DMS153 treated with DMSO at 0.1 percent for 48 hours (cell line): ENCODE measurements around the gene CLPSL1.
A peak's percentile ranks its signal among the peaks of the same experiment; 100 is the strongest.
"Not testable (repeated sequence)": the region's sequence is repeated elsewhere in the genome, so short reads cannot be mapped to it uniquely, and the experiment has no call there.

ENCODE experiments used
- DNase-seq: peaks from one replicate; lab custom pipeline; 2025; ENCODE audit not compliant: unreplicated experiment; lab: John Stamatoyannopoulos, UW

CLPSL1 gene, protein sequence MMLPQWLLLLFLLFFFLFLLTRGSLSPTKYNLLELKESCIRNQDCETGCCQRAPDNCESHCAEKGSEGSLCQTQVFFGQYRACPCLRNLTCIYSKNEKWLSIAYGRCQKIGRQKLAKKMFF

DNA sequence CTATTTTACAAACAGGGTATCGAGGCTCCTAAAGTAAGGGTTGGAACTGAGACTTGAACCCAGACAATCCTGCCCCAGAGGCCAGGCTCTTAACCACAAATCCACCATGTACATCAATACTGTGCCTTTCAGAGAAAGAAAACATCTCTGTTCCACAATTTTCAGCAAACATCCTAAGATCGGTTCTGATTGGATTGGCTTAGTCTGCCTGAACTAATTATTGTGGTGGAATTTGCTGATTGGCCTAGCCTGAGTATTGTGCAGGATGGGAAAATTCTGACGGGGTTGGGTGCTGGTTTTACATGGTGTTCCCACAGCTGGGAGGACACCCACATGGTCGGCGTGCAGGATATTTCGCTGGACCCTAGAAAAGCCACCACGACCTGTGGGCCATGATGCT lies at the start of gene CLPSL1:
Gene CLPSL1, plus strand, starts transcription at position 301 of the 400 bp plus-strand sequence. Its CDS starts 92 bp downstream, at position 393.
- no peak for DNase-seq

DNA sequence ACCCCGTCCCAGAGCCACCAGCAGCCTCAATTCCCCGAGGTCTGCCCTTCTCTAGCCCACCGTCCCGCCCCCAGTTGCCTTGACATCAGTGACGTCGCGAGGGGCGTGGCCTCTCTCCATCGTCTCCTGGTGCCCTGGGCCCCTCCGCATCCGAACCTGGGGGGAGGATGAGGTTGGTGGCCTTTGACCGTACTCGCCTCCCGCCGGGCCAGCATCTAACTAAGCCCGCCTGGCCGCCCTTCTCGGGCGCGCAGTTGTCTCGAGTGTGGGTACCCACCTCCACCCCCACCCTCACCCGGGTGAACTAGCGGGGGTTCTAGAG lies 49.4 kb upstream of the CLPSL1 start:
- peak; percentile 87 for DNase-seq

DNA sequence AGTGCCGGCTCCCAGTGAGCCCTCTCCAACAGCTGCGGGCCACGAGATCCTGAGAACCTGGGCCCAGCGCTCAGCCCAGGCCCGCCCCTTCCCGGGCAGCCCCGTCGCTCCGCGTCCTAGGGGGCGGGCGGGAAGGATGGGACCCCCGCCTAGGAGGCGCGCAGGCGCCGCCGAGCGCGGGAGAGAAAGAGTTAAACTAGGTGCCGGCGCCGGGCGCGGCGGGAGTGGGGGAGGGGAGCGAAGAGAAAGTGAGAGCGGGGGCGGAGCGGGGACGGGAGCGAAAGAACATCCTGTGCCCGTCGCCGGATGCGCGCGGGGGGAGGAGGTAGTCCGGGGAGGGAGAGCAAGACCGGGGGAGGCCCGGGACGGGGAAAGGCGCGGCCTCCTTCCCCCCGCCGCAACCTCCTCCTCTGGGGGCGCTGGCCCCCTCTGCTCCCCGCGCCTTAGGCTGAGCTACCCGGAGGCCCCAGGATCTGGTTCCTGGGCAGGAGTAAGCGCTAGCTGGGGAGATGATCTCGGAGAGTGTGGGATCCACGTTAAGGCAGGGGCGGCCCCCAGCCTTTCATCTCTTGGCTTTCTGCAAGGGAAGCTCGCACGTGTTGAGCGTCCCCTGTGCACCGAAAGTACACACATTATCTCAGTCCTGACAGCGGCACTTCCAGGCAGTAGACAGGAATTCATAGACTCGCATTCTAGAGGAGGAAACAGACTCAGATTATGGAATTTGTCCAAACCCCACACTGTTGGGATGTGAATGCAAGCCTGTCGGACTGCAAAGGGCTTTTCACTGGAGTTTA lies 48.9 kb upstream of the CLPSL1 start:
- DNase-seq: peak; percentile 71

DNA sequence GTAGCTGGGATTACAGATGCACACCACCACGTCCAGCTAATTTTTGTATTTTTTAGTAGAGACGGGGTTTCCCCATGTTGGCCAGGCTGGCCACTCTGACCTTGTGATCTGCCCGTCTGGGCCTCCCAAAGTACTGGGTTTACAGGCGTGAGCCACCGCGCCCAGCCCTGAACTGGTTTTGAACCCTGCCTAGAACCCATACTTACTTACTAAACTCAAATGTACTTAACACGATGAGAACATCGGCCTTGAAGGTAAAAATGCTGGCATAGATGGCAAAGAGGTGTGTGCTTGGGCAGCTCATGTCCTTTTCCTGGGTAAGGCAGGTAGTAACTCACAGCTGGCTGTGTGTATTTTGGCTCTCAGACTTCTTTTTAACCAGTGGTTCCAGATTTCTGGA lies 47.2 kb upstream of the CLPSL1 start:
- DNase-seq: no peak

DNA sequence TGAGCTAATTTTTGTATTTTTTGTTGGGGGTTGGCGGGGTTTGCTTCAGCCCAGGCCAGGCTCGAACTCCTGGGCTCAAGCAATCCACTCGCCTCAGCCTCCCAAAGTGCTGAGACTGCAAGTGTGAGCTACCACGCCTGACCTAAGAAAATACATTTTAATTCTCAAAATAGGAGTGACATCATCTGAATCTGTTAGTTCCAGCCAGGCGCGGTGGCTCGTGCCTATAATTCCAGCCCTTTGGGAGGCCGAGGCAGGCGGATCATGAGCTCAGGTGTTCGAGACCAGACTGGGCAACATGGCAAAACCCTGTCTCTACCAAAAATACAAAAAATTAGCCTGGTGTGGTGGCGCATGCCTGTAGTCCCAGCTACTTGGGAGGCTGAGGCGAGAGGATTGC lies 46.5 kb upstream of the CLPSL1 start:
- not testable (repeated sequence) for DNase-seq

DNA sequence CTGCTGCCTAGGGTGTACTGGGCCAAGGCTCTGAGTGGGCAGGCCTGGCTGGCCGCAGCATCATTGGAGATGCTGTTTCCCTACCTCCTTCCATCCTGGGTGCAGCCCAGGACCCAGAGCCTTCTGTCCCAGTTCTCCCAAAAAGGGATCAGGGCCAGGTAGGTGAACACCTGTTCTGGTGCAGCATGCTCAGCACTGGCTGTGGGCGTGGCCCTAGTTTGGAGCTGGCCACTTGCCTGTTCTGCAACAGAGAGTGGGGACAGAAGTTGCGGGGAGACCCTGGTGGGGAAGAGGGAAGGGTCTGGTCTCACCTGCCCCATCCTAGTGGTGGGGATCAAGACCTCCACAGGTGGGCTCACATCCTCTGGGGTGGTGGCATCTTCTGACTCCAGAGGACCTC lies 45.4 kb upstream of the CLPSL1 start:
- no peak for DNase-seq

DNA sequence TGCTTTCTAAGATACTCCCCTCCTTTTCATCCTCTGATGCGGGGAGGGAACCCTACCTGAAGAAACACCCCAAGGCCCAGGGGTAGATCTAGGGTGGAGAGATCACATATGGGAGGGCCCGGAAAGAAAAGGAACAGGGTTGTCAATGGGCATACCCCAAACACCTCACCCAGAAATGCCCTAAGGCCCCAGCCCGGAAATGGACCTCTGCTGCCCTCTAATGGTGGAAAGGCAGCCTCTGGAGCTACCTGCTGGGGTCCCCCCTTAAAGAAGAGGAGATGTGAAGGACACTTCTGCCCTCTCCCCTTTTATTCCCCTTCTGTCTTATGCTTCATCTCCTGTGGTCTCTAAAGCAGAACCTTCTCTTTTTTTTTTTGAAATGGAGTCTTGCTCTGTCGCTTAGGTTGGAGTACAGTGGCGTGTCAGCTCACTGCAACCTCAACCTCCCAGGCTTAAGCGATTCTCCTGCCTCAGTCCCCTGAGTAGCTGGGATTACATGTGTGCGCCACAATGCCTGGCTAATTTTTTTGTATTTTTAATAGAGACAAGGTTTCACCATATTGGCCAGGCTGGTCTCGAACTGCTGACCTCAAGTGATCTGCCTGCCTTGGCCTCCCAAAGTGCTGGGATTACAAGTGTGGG lies 44.4 kb upstream of the CLPSL1 start:
- peak; percentile 62 for DNase-seq

DNA sequence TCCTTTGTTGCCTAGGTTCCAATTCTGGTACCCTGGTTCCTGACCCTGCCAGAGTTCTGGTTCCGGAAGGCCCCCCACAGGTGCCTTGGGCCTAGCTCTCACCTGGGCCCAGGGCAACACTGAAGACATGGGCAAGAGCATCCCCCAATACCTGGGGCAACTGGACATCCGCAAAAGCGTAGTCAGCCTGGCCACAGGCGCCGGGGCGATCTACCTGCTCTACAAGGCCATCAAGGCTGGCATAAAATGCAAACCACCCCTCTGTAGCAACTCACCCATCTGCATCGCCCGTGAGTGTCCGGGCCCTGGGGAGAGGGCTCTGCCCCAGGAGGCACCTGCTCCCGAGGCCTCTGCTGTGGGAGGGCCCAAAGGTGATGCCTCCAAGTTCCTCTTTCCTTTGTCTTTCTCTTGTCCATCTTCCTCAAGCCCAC lies 43.8 kb upstream of the CLPSL1 start, which contains the start of gene ARMC12:
Gene ARMC12, plus strand, starts transcription at position 51 of the 431 bp plus-strand sequence. Its CDS starts 77 bp downstream, at position 128.
- DNase-seq: no peak

DNA sequence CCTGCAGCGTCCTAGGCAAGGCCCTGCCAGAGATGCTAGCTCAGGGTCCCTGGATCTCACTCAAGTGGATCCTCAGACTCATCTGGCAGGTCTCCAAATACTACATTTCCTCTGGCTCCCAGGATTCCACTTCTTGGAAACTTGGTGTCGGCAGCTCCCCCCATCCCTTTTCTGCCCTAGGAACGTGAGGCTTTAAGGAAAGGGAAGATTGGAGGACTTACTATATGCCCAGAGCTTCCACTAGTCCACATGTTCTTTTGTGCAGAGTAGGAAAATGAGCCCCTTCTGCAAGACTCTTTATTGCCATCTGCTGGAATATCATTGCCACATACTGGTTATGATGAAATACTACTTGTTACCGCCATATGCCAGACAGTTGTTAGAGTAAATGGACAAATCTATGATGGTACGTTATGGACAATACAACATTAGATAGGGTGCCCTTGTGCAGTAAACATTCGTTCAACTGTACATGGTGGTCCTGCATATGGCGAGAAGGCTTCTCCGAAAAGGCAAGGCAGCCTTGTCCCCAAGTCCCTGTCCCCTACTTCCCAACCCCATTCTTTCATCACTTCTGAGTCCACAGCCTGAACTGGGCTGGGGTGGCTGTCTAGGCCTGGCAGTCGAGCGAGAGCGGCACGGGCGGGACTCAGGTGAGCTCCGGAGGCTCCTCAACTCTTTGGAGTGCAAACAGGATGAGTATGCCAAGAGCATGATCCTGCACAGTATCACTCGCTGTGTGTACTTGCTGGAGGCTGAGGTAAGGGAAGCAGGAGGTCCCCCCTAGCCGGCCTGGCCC lies 43.2 kb upstream of the CLPSL1 start:
- DNase-seq: peak; percentile 82

DNA sequence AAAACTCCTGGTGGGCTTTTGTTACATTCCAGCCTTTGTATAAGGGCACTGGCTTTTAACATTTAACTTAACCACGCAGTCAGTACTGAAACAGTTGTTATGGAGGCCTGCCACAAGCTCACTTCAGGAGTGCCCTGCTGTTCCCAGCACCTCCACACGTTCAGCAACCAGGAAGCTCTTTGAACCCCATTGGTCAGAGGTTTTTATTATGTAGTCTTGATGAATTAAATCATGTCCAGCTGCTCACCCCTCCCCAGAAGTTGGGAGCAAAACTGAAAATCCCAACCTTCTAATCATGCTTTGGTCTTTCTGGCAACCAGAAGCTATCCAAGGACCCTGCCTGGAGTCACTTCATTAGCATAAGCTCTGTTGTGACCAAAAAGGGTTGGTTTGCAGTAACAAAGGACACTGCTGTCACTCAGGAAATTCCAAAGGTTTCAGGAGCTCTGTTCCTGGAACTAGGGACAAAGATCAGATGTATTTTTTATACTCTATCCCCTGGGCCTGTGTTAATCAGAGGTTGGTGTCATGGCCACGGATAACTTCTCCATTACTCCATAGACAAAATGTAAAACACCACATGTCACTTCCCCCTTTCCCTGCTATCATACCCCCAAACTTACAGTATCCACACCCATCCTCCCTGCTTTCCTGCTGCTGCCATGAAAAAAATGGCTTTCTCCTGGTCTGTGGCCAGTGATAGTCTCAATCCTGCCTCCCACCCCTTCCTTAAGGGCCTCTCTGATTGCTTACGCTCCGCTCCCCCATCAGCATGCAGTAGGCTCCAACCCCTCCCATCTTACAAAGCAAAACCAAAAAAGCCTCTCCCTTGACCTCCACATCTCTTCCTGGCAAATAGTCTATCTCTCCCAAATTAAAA lies 40.9 kb upstream of the CLPSL1 start:
- DNase-seq: no peak

DNA sequence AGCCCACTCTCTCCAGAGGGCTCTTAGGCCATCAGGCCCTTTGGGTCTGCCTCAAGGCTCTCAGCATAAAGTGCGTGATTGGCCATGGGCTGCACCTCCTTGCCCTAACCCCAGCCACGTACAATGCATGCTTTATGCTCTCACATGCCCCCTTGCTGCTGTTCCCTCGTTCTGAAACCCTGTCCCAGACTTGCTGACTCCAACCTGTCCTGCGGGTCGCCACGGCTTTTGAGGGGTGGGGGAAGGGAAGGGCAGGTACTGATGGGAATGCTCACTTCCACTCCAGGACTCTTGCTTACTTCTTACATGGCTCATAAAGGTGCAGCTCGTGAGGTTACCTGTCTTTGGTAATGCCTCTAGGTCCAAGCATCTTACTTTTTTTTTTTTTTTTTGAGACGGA lies 38.0 kb upstream of the CLPSL1 start:
- no peak for DNase-seq

DNA sequence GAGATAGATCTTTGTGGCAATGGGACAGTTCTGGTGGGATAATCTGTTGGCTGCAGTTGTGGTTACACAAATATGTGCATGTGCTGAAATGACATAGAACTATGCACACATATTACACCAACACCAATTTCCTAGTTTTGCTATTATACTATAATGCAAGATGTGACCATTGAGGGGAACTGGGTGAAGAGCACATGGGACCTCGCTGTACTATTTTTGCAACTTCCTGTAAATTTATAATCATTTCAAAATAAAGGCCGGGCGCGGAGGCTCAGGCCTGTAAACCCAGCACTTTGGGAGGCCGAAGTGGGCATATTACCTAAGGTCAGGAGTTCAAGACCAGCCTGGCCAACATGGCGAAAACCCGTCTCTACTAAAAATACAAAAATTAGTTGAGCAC lies 35.3 kb upstream of the CLPSL1 start:
- DNase-seq: no peak

DNA sequence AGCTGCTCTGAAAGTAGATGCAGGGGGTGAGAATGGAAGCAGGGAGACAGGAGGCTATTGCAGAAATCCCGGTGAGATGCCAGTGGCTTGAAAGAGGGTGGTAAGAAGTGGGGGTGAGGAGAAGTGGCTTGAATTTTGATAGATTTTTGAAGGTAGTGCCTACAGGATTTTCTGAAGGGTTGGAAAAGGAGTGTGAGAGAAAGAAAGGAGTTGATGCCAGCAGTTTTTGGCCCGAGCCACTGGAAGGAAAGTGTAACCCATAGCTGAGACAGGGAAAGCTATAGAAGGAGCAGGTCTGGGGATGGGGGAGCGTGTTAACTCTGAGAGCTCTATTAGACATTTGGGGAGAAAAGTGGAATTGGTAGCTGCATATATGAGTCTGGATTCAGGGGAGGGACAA lies 34.3 kb upstream of the CLPSL1 start:
- no peak for DNase-seq

DNA sequence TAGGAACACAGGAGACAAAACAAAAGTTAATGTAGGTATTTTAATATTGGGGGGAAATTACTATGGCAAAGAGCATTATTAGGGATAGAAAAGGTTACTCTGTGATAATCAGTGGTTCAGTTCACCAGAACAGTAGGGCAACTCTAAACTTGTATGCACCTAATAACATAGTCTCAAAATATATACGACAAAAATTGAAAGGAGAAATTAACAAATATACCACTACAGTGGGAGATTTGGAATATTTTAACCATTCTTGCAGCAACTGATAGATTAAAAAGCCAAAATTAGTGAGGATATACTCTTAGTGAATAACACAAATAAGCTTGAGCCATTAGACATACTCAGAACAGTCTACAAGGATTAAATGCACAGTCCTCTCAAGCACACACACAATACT lies 32.9 kb upstream of the CLPSL1 start:
- DNase-seq: no peak

DNA sequence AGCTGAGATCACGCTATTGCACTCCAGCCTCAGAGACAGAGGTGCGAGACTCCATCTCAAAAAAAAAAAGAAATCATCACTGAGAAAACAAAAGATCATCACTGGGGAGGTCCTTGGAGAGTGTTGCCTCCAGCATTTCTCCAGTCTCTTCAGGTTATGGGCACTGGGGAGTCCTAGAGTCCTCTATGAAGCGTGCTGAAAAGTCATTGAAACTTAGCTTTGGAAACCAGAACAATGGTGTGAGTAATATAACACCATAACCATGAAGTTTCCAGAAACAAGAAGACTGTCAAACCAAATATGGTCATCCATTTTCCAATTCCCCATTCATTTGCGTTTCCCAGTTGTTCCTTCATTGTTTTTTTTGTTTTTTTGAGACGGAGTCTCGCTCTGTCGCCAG lies 30.3 kb upstream of the CLPSL1 start:
- no peak for DNase-seq

DNA sequence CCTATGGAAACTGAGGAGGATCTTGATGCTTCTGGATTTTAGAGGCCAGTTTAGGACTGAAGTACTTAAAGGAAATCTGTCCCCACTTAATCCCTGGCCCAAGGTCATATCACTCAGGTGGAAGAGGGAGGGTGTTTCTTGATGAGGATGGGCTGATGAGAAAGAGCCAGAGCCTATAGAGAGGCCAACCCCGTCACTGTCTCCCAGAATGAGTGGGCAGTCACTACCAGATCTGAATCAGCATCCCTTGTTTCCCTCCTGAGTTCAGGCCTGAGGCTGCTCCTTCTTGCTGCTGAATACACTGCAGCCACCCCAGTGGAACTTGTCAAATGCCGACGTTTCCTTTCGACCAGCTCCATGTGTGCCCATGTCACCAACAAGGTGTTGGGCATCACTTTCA lies 29.2 kb upstream of the CLPSL1 start:
- no peak for DNase-seq

DNA sequence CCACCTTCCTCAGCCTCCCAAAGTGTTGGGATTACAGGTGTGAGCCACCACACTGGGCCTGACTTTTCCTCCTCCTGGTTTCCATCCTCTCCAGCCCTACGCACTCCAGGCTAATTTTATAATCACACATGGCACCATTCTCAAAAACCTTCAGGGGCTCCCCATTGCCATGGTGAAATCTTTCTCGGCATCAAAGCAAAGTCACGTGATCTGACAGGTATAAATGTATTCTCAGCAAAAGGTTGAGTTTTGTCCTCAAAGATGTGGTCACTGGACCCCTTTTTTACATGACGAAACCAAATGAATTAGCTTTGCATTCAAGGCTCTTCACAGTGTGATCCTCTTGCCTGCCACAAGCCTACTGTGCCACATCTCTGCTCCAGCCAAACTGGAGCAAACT lies 28.5 kb upstream of the CLPSL1 start:
- no peak for DNase-seq

DNA sequence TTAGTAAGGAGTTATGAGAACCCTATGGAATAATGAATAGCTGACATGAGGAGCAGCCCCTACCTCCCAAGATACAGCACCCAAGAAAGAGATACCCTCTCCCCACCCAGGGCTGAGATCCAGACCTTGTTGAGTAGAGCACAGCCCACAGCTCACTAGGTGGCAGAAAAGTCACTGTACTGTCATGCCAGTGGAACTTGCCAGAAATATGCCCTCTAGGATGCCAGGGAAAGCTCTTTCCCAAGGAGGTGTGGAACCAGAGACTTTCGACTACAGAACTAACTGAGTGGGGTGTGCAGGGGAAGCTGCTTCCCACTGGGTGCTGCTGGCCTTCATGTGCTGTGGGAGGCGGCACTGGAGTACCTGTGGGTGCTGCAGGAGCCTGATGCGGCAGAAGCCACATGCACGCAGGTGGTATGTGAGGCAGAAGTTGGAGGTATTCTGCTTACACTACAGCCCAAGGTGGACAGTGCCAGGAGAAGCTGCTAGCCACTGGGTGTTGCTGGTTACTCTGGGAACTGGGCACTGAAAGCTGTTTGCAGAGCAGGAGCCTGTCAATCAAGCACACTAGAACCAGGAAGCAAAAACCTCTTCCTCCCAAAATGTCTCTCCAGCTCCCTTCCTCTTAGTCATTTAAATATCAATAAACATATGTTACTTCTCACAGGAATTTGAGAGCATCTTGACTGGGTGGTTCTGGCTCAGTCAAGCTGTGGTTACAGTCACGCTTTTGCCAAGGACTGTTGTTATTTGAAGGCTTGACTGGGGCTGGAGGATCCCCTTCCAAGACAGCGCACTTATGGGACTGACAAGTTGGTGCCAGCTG lies 26.2 kb upstream of the CLPSL1 start:
- DNase-seq: peak; percentile 57

DNA sequence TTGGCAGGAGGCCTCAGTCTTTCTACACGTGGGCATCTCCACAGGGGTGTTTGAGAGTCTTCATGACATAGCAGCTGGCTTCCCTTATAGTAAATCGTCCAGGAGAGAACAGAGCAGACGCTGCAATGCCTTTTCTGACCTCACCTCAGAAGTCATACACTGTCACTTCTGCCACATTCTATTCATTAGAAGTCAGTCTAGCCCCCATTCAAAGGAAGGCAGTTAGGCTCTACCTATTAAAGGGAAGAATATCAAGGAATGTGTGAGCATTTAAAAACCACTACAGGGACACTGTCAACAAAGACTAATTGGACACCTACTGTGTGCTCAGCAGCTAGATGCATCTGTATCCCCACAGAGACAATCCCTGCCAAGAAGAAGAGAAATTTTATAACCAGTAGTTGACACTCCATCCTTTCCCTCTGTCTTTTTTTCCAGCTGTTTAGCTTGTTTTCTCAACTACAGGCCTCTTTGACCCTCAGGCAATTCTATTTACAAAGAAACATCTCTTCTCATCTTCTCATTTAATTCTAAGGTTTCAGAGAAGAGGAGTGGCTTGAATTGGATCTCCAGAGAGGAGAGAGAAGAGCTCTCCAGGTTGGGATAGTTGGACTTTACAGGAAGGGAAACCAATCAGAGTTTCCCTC lies 25.4 kb upstream of the CLPSL1 start:
- DNase-seq: no peak
